Natural killer cell (primary cell): ENCODE data around the gene ARL5A. TPM values are rescaled to one million over a fixed set of nuclear protein-coding genes. Genes with fewer than 3 reads are reported as not detected.

Experiments
- ATAC-seq, 3 donors: fragments of 150-1000 bp in 2 of 3; fragments of 200-7000 bp in 1 of 3; cut with Tn5 transposase; 1 replicate in 1 of 3; 2 replicates in 2 of 3; pipeline ENCODE4 v1.10.0; 2021; ENCODE audit warnings: mild to moderate bottlenecking in 2 of 3, moderate library complexity in 2 of 3
- DNase-seq, 2 donors: peaks; one replicate each; pipeline versions ENCODE4 v3.0.0 to v3.0.0-alpha.2; 2013 to 2021; ENCODE audit warnings: mixed read lengths in 1 of 2
- H3K27ac ChIP-seq: one replicate; pipeline ENCODE4 v1.5.1; 2013; ENCODE audit warnings: mild to moderate bottlenecking, low read length
- H3K27me3 ChIP-seq: one replicate; pipeline ENCODE4 v1.6.1; 2013; ENCODE audit warnings: low read length; ENCODE audit not compliant: control insufficient read depth, insufficient read depth
- H3K36me3 ChIP-seq: one replicate; pipeline ENCODE4 v1.6.1; 2013; ENCODE audit warnings: low read length; ENCODE audit not compliant: control insufficient read depth, insufficient read depth
- H3K4me1 ChIP-seq: one replicate; pipeline ENCODE4 v1.6.1; 2013; ENCODE audit warnings: low read length; ENCODE audit not compliant: control insufficient read depth, insufficient read depth
- H3K4me3 ChIP-seq: one replicate; pipeline ENCODE4 v1.5.1; 2013; ENCODE audit warnings: low read length
- H3K9me3 ChIP-seq: one replicate; pipeline ENCODE4 v1.6.1; 2013; ENCODE audit warnings: low read length; ENCODE audit not compliant: control insufficient read depth, insufficient read depth
- H3K27ac Mint-ChIP-seq, 2 donors: one replicate each; pipeline ENCODE4 v1.8.0; 2022; ENCODE audit warnings: mild to moderate bottlenecking in 2 of 2, mixed read lengths in 2 of 2, moderate library complexity in 1 of 2
- H3K27me3 Mint-ChIP-seq, 2 donors: one replicate each; pipeline ENCODE4 v1.8.0; 2022; ENCODE audit warnings: low read depth in 2 of 2, mixed read lengths in 2 of 2
- H3K36me3 Mint-ChIP-seq: one replicate; pipeline ENCODE4 v1.8.0; 2022; ENCODE audit warnings: mixed read lengths
- H3K4me1 Mint-ChIP-seq, 2 donors: one replicate each; pipeline ENCODE4 v1.8.0; 2022; ENCODE audit warnings: mixed read lengths in 2 of 2
- H3K4me3 Mint-ChIP-seq: one replicate; pipeline ENCODE4 v1.8.0; 2022; ENCODE audit warnings: mild to moderate bottlenecking, moderate library complexity, mixed read lengths
- H3K9me3 Mint-ChIP-seq, 2 donors: one replicate each; pipeline ENCODE4 v1.8.0; 2022; ENCODE audit warnings: mixed read lengths in 2 of 2
- WGBS: methylation state at CpG from one replicate; pipeline ENCODE4 v1.1.7; 2013; ENCODE audit warnings: missing lambda C conversion rate; ENCODE audit not compliant: insufficient coverage; 5-methylcytosine and 5-hydroxymethylcytosine counted together
- intact Hi-C: fragments of 100-400 bp; cut with micrococcal nuclease; formaldehyde crosslinking; loops from one replicate; pipeline ENCODE4 v1.14.2; 2022
- total RNA-seq, 4 donors: library from RNA; stranded (reverse); fragments of 120-200 nt in 1 of 4; gene quantifications; one replicate each; pipeline versions ENCODE4 v1.2.3 to v1.2.4, GENCODE V29; 2013 to 2022
- TF ChIP-seq, protein P1 (sequence below): fragments of 200-600 bp; IDR thresholded peaks from one replicate; pipeline ENCODE4 v1.8.0; 2022; ENCODE audit warnings: antibody characterized with exemption

Gene ARL5A
- total RNA-seq, 3 donors from 2014 or later (not counting 1 experiment from before 2014, with no cell fraction given): 39.9 to 58.0 (median 56.5) TPM

- intact Hi-C loops: no loop called here
- Mint-ChIP-seq H3K4me3 (no peak overlapping the region), H3K36me3 (peaks cover 20% of the 10 kb centered on the region), H3K4me1 (peaks cover 5 to 7% of the 10 kb centered on the region in 2 donors), H3K27ac (no peak overlapping the region), H3K9me3 (no peaks in the 10 kb centered on the region), H3K27me3 (no peaks in the 10 kb centered on the region)
- no peaks in the 10 kb centered on the region for H3K27me3 ChIP-seq
- no peaks in the 10 kb centered on the region for H3K9me3 ChIP-seq
- H3K27ac ChIP-seq: no peak overlapping the region
- peaks cover 3% of the 10 kb centered on the region for H3K4me1 ChIP-seq
- no CpG with 5 or more reads among the region's 1 CpG for WGBS
- no peaks in the 10 kb centered on the region for H3K36me3 ChIP-seq
- no peak for ATAC-seq
- H3K4me3 ChIP-seq: no peak overlapping the region
- TF ChIP-seq, protein P1, sequence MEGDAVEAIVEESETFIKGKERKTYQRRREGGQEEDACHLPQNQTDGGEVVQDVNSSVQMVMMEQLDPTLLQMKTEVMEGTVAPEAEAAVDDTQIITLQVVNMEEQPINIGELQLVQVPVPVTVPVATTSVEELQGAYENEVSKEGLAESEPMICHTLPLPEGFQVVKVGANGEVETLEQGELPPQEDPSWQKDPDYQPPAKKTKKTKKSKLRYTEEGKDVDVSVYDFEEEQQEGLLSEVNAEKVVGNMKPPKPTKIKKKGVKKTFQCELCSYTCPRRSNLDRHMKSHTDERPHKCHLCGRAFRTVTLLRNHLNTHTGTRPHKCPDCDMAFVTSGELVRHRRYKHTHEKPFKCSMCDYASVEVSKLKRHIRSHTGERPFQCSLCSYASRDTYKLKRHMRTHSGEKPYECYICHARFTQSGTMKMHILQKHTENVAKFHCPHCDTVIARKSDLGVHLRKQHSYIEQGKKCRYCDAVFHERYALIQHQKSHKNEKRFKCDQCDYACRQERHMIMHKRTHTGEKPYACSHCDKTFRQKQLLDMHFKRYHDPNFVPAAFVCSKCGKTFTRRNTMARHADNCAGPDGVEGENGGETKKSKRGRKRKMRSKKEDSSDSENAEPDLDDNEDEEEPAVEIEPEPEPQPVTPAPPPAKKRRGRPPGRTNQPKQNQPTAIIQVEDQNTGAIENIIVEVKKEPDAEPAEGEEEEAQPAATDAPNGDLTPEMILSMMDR: no peak
- no peak for DNase-seq
These were observed 51.9 kb downstream of the ARL5A start for GRCh38 chr2:151776367-151776766.

DNA sequence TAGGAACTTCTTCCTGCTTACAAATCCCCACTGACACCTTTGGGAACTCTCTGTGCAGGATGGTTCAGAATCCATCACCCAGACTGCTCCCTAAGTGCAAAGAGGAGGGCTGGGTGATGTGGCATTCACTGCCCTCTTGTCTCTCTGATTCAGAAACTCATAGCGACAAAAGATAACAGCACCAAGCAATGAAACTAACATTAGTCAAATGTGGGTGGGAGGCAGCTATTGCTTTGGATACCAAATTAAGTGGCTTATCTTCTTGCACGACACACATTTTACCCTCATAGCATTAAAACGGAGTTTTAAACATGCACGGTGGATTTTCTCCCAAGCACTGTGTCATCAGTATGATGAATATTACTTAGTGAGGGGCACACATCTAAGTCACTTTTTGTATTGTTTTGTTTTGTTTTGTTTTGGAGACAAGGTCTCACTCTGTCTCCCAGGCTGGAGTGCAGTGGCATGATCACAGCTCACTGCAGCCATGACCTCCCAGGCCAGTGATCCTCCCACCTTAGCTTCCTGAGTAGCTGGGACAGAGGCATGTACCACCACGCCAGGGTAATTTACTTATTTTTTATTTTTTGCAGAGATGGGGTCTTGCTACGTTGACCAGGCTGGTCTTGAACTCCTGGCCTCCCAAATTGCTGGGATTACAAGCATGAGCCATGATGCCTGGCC is 53.0 kb downstream of the ARL5A start:
- no peak overlapping the region for H3K27ac Mint-ChIP-seq
- peak overlapping the region; percentile 38 for H3K27ac ChIP-seq
- H3K4me3 Mint-ChIP-seq: no peak overlapping the region

GRCh38 chr2:151774506-151774905 is 53.7 kb downstream of the ARL5A start:
- no peak overlapping the region for H3K4me3 Mint-ChIP-seq
- Histone ChIP-seq H3K4me1 (peaks cover 8% of the 10 kb centered on the region), H3K36me3 (no peaks in the 10 kb centered on the region), H3K9me3 (no peaks in the 10 kb centered on the region), H3K4me3 (no peak overlapping the region), H3K27ac (peak overlapping the region; percentile 38), H3K27me3 (no peaks in the 10 kb centered on the region)
- WGBS: no CpG with 5 or more reads among the region's 3 CpGs
- H3K4me1 Mint-ChIP-seq: peaks cover 1% of the 10 kb centered on the region in 2 donors
- intact Hi-C loops: no loop called here
- TF ChIP-seq, protein P1: no peak
- ATAC-seq (no peak), DNase-seq (no peak)
- H3K9me3 Mint-ChIP-seq: peaks cover 0 to 2% of the 10 kb centered on the region in 2 donors
- H3K36me3 Mint-ChIP-seq: peaks cover 14% of the 10 kb centered on the region
- no peak overlapping the region for H3K27ac Mint-ChIP-seq
- H3K27me3 Mint-ChIP-seq: no peaks in the 10 kb centered on the region

More for the DNA sequence above, 53.0 kb downstream of the ARL5A start:
- ATAC-seq (no peak), DNase-seq (no peak)
- no peaks in the 10 kb centered on the region for H3K27me3 Mint-ChIP-seq
- peaks cover 20% of the 10 kb centered on the region for H3K36me3 Mint-ChIP-seq
- Histone ChIP-seq H3K9me3 (no peaks in the 10 kb centered on the region), H3K4me1 (peaks cover 5% of the 10 kb centered on the region), H3K4me3 (no peak overlapping the region), H3K36me3 (no peaks in the 10 kb centered on the region), H3K27me3 (no peaks in the 10 kb centered on the region)
- TF ChIP-seq, protein P1: no peak
- H3K9me3 Mint-ChIP-seq: no peaks in the 10 kb centered on the region
- peaks cover 5 to 7% of the 10 kb centered on the region in 2 donors for H3K4me1 Mint-ChIP-seq
- WGBS: 80% methylated on average over 2 of the region's 6 CpGs
- intact Hi-C loops: no loop called here
